Stimulated activated CD8-positive, alpha-beta memory T cell treated with anti-CD3 and anti-CD28 coated beads, Interleukin-7, amount 100 ng/mL, for 24 hours (primary cell): ENCODE measurements around the gene TMEM198.

ENCODE experiments used
- DNase-seq: peaks from one replicate; pipeline ENCODE4 v3.0.0-alpha.2; 2020; ENCODE audit warnings: low read depth

Gene TMEM198

DNA sequence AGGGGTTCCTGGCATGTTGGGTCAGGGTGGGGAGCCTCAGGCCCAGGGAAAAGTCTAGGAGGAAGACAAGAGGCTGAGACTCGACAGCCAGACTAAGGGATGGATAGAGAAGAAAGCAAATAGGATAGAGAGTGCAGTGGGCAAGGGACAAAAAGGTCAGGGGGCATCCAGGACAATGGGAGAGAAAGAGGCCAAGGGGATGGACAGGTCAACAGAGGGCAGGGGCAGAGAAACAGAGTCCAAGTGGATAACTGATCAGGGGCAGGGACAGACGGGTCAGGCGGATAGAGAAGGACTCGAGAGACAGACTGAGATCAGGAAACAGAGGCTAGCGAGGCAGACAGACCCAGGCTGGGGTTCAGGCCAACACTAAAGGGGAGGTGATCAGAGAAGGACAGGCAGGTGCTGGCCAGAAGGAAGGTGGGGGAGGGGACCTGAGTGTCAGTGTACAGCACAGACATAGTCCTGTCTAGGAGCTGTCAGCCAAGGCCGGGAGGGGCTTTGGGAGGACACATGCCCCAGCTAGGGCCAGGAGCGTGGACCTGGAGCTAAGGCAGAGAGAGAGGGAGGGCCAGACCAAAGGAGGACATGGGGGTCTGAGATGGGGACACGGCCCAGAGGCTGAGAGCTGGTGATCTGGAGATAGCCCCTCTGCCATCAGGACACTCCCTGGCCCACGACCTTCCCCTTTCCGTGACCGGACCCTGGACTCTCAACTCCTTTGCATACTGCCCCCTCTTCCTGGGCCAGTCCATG is 17.3 kb upstream of the TMEM198 start:
- no peak for DNase-seq

DNA sequence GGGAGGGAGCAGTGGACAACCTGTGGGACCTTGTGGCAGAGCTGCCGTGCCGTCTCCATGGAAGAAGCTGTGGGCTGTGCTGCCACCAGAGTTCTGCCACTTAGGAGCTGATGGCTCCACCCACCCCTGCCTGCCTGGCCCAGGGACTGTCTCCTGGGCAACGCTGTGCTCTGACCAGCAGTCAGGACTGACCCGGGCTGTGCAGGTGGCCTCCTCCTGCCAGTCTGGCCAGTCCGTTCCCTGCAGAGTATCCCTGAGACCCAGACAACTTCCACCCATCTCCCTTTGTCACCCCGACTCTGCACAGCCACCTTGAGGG is 16.8 kb upstream of the TMEM198 start:
- DNase-seq = no peak

DNA sequence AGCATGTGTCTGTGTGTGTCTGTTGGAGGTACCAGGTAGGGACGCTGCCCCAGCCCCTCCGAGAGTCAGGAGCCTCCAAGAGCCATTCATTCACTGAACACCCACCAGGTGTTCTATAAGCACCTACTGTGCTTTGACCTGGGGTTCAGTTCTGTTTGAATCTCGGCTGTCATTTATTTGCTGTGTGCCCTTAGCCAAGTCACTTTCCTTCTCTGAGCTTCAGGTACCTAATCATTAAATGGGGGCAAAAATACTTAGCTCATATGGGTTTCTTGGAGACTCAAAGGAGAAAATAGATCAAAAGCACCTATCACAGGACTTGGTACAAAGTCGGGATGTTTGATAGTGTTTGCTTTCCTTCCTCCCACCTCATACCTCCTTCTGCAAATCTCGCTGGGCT is 16.4 kb upstream of the TMEM198 start:
- DNase-seq = no peak

GRCh38 chr2:219530048-219530963 is 13.5 kb upstream of the TMEM198 start:
- DNase-seq = peak; percentile 71

DNA sequence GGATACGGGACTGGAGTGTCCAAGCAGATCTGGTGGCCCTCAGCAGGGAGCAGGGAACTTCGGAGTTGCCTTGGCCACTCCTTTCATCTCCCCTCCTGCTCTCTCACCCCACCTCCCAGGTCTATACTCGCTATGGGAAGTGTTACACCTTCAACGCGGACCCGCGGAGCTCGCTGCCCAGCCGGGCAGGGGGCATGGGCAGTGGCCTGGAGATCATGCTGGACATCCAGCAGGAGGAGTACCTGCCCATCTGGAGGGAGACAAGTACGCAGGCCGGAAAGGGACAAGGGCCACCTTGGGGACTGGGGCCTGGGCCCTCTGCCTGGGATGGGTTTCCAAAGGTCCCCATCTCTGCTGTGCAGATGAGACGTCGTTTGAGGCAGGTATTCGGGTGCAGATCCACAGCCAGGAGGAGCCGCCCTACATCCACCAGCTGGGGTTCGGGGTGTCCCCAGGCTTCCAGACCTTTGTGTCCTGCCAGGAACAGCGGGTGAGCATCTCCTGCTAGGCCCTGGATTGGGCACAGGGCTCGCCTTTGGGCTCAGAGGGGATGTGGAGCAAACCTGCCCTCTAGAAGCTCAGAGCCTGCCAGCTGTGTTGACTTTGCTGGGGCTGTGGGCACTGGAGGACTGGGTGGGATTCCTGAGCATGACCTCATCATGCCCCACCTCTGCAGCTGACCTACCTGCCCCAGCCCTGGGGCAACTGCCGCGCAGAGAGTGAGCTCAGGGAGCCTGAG is 12.0 kb upstream of the TMEM198 start:
- DNase-seq = no peak

GRCh38 chr2:219532378-219532649 is 11.5 kb upstream of the TMEM198 start:
- DNase-seq = no peak

GRCh38 chr2:219533930-219534661 is 9.7 kb upstream of the TMEM198 start:
- no peak for DNase-seq

- no peak for DNase-seq
Observed at GRCh38 chr2:219536425-219536824, 7.4 kb upstream of the TMEM198 start.

DNA sequence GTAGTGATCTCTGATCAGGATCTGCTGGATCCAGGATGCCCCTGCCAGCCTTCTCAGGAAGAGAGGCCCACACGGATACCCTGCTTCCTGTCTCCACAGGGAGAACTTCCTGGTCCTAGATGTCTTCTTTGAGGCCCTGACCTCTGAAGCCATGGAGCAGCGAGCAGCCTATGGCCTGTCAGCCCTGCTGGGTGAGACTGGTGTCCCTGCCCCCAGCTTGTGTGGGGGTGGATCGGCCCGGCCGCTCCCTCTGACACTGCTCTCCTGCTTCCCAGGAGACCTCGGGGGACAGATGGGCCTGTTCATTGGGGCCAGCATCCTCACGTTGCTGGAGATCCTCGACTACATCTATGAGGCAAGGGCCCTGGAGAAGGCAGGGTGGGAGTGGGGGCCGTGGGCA is 6.9 kb upstream of the TMEM198 start:
- DNase-seq = no peak

- no peak for DNase-seq
Observed at GRCh38 chr2:219537657-219538488, 6.0 kb upstream of the TMEM198 start.

DNA sequence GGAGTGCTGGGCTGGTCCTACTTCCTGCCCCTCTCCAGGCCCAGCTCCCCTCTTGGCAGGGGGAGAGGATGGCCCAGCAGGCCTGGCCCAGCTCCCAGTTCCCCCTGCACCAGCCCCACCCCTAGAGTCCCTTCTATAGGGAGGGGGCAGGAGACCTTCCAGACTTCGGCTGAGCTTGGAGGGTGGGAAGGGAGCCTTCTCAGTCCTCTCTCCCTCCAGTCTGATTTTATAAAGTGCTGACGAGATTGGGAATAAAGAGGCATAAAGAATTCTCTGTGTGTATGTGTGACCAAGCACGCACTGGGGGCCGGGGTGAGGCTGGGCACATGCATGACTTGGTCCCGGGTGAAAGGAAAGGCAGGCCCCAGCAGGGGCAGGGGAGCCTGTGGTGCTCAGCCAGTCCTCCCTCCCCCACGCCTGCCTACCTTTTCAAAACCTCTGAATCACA is 5.3 kb upstream of the TMEM198 start:
- DNase-seq = no peak

DNA sequence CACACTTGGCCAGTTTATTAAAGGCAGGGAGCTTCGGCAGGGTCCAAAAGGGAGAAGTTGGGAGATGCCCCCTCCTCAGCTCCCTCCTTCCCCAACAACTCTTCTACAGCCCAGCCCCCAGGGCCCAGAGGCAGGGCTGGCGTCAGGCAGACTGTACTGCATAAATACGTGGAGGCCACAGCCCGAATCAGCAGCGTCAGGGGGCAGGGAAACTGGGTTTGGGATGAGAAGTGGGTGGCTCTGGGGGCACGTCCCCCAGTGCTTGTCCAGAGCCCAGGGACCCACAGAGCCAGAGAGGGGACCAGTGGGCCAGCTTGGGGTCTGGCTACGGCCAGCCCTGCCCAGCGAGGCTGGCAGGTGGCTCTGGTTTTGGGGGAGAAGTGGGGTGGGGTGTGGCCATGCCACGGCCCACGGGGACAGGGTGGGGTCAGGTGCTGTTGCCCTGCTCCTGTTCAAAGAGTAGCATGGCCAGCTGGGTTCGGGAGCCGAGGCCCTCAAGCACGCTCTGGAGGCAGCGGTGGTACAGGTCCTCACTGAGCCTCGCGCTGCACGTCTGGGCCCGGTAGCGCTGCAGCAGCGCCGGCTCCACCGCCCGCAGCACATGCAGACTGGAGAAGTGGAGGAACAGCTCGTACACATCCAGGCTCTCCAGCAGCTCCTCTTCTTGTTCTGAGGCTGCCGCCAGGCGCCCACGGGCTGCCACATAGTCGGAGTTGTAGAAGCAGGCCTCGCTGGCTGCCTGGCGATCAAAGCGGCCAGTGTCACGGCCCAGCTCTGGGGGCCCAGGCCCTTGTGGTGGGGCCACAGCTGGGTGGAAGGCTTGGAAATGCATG is 4.7 kb upstream of the TMEM198 start:
- no peak for DNase-seq

DNA sequence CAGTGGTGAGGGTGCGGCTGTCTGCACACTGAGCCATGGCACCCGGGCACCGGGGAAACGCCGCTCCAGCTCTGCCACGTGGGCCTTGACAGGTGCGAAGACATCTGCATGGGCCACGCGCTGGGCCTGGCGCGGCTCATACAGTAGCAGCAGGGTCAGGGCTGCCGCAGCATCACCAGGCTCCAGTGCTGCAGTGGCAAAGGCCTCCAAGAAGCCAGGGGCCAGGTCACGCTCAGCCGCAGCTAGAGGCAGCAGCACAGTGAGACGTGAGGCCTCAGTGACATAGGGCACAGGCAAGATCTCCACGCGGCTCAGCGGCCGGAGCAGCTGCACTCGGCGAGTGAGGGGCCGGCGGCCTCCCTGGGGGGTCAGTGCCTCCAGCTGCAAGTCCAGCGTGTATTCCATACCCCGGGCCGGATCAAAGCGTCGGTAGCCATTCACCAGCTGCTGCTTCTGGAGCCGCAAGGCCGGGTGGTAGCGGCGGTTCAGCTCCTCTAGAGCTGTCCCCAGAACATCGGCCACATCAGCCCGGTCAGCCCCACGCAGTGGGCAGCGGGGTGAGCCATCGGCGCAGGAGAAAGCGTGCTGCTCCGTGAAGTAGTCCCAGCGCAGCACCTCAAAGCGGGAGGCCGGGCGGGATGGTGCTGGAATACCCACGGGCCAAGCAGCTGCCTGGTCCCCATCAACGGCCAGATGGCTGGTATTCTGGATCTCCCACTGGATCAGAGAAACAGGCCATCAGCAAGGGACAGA is 3.7 kb upstream of the TMEM198 start:
- DNase-seq = no peak

GRCh38 chr2:219540784-219541504 is 2.9 kb upstream of the TMEM198 start:
- no peak for DNase-seq

DNA sequence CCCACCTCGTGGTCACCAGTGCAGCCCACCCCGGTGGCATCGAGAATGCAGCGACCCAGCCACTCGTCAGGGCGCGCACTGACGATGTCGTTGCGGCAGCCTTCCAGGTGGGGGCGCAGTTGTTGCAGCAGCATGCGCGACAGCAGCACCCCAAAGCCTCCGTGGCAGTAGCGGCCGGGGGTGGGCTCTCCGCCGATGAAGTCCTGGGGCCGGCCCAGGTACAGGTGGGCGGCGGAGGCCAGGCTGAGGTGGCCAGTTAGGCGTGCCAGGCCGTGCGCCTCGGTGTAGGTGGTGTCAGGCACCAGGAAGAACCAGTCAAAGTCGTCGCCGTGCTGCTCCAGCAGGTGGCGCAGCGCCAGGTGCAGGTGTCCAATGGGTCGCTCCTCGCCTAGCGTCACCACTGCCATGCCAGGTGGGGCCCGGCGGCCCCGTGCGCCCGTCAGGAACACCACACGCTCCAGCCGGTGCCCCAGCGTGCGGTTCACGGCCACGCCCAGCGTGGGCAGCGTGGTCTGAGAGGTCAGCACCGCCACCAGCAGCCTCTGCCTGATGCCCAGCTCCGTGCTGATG is 2.1 kb upstream of the TMEM198 start:
- DNase-seq = peak; percentile 67

DNA sequence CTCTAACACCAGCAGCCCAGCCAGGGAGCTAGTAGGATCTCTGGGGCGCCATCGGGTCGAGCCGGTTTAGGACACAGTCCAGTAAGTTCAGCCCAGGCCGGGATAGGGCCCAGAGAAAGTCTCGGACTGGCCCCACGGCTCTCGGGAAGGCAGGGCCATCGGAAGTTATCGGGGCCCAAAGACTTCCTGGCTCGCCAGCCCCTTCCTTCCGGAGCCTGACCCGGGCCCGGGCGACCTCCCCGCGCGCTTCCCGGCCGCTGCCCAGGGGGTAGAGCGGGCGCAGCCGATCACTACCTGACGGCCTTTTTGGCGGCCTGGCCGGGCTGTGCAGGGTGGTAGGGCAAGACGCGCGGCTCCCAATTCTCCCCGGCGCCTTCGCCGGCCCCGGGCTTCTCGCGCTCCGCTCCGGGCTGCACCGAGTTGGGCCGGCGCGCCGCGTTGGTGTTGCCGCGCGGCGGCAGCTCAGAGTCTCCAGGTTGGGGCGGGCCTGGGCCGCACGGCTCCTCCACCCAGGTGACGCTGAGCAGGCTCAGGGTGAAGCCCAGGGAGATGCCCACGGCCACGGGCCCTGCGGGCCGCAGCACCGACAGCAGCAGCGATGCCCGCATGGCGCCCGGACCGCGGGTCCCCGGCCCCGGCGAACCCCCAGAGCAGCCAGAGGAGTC is 765 bp upstream of the TMEM198 start:
- DNase-seq = no peak

- no peak for DNase-seq
Observed at GRCh38 chr2:219544567-219544966, 739 bp downstream of the TMEM198 start.

DNA sequence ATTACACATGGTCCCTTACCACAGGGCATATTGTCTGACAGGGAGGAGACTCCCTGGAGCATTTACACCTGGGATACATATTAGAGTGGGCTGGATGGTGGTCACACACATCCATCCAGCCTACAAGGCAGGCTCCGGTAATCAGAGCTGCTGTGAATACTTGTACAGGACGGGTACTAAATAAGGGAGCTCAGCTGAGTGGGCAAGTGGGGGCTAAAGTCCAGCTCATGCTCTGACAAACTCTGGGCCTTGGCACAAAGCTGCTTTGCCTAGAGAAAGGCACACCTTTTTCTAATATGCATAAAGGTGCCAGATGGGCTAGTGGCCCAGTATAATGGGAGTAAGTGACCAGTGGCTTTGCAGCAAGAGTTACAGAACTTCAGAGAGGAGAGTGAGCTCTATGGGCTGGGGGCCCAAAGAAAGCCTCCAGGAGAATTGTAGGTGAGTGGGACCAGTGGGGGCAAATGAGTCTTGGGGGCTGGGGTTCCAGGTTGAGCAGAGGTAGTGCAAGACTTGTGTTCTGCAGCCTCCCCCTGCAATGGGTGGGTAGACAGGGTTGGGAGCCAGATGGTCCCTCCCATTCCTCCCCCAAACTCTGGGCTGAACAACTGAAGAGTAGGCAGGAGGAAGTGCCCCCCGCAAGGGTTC is 1.6 kb downstream of the TMEM198 start:
- DNase-seq = no peak
